HAP-1 (cell line): ENCODE data around the gene TYW5.
A peak's percentile ranks its signal among the peaks of the same experiment; 100 is the strongest.

ENCODE experiments used
- DNase-seq, 2 experiments: peaks; one replicate each; pipeline ENCODE4 v3.0.0-alpha.2; 2016 to 2020; ENCODE audit warnings: low spot score in 2 of 2
- H3K27me3 ChIP-seq: fragments of 250-450 bp; sonication (Bioruptor Pico); 2 replicates; pipeline ENCODE4 v1.5.1; 2020; ENCODE audit warnings: low read depth, mild to moderate bottlenecking, moderate library complexity
- H3K36me3 ChIP-seq: fragments of 250-450 bp; sonication (Bioruptor Pico); replicated peaks from 2 replicates; pipeline ENCODE4 v1.5.1; 2020; ENCODE audit warnings: mild to moderate bottlenecking
- H3K4me1 ChIP-seq: fragments of 250-450 bp; sonication (Bioruptor Pico); 2 replicates; pipeline ENCODE4 v1.5.1; 2020; ENCODE audit warnings: mild to moderate bottlenecking
- H3K4me3 ChIP-seq: fragments of 250-450 bp; sonication (Bioruptor Pico); 2 replicates; pipeline ENCODE4 v1.5.1; 2020; ENCODE audit warnings: mild to moderate bottlenecking, moderate library complexity
- H3K9me3 ChIP-seq: fragments of 250-450 bp; sonication (Bioruptor Pico); 2 replicates; pipeline ENCODE4 v1.5.1; 2020; ENCODE audit warnings: mild to moderate bottlenecking, moderate library complexity
- in situ Hi-C: fragments of 300-500 bp; cut with MboI; formaldehyde crosslinking; loops from 3 replicates; pipeline ENCODE4 v1.14.3; 2020; ENCODE audit warnings: low sequenced_read_pairs, inconsistent platforms, mixed read lengths

TYW5 gene

DNA sequence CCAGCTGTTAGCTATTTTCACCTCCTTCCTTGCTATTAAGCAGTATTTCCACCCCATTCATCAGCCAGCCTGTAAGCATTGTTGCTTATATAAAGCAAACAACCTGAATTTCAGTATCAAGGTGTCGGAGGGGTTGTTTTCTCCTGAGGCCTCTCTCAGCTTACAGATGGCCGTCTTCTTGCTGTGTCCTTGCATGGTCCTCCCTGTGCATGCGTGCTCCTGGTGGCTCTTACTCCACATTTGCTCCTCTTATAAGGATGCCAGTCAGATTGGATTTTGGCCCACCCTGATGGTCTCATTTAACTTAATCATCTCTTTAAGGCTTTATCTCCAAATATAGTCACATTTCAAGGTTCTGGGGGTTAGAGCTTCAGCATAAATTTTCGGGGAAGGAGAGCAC is 2.7 kb upstream of the TYW5 start:
- Histone ChIP-seq H3K9me3 (no peaks in the 10 kb centered on the region), H3K4me1 (peaks cover 10% of the 10 kb centered on the region), H3K36me3 (peaks cover 40% of the 10 kb centered on the region), H3K4me3 (no peak overlapping the region), H3K27me3 (no peaks in the 10 kb centered on the region)
- in situ Hi-C loops: loop anchor here (10.0 kb wide), 1 partner anchor 857 kb away; the partner anchor contains the start of gene BZW1
- no peak for DNase-seq

DNA sequence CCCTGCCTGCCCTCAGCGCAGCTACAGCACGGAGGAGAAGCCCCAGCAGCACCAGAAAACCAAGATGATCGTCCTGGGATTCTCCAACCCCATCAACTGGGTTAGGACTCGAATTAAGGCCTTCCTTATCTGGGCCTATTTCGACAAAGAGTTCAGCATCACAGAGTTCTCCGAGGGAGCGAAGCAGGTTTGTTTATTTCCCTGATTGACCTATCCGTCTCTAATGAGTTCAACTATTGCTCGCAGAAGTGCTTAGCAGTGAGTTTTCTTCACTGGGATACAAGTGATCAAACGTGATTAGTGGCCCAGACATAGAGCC is 730 bp upstream of the TYW5 start:
- Histone ChIP-seq H3K27me3 (no peaks in the 10 kb centered on the region), H3K9me3 (no peaks in the 10 kb centered on the region), H3K36me3 (peaks cover 27% of the 10 kb centered on the region), H3K4me1 (peaks cover 10% of the 10 kb centered on the region), H3K4me3 (peak overlapping the region; percentile 89)
- DNase-seq: no peak
- in situ Hi-C loops: loop anchor here (10.0 kb wide), 1 partner anchor 859 kb away; the partner anchor contains the start of gene BZW1

DNA sequence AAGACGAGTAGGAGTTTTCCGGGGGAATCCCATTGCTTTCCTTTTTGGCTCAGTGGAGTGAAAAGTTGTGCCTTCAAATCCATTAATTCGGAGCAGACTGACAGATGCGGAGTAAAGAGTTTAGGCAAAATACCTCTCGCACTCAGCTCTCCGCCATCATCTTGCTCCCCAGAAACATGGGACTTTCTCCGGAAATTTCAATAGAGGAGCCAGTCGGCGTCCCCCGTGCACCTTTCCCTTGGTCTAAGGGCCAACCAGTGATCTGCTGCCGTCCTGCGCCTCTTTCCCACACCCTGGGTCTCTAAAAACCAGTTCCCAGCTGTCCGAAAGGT is 318 bp downstream of the TYW5 start:
- Histone ChIP-seq H3K9me3 (no peaks in the 10 kb centered on the region), H3K4me1 (peaks cover 10% of the 10 kb centered on the region), H3K4me3 (peak overlapping the region; percentile 89), H3K36me3 (peaks cover 22% of the 10 kb centered on the region), H3K27me3 (no peaks in the 10 kb centered on the region)
- peak in 1 of 2 experiments; percentile 63 for DNase-seq
- in situ Hi-C loops: loop anchor here (10.0 kb wide), 1 partner anchor 860 kb away; the partner anchor contains the start of gene BZW1

GRCh38 chr2:199951023-199951422 is 4.3 kb downstream of the TYW5 start:
- DNase-seq: no peak
- in situ Hi-C loops: loop anchor here (10.0 kb wide), 1 partner anchor 864 kb away; the partner anchor contains the start of gene BZW1
- H3K27me3 ChIP-seq: no peaks in the 10 kb centered on the region
- H3K4me1 ChIP-seq: peaks cover 5% of the 10 kb centered on the region; the same call in 1 of the 2 replicates
- no peaks in the 10 kb centered on the region for H3K9me3 ChIP-seq
- H3K36me3 ChIP-seq: peaks cover 41% of the 10 kb centered on the region
- H3K4me3 ChIP-seq: no peak overlapping the region

DNA sequence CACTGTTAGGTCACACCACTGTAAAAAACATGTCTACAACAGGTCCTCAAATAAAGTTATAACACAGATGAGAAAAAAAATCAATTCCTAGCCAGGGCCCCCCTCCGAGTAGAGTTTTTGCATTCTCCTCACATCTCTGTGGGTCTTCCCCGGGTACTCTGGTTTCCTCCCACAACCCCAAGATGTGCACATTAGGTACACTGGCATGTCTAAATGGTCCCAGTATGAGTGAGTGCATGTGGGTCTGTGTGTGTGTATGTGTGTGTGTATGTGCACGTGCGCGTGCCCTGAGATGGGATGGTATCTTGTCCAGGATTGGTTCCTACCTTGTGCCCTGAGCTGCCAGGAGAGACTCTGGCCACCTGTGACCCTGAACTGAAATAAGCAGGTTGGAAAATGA is 4.9 kb downstream of the TYW5 start:
- in situ Hi-C loops: loop anchor here (10.0 kb wide), 1 partner anchor 864 kb away; the partner anchor contains the start of gene BZW1
- no peak for DNase-seq
- Histone ChIP-seq H3K36me3 (peaks cover 44% of the 10 kb centered on the region), H3K9me3 (no peaks in the 10 kb centered on the region), H3K4me3 (no peak overlapping the region), H3K27me3 (no peaks in the 10 kb centered on the region), H3K4me1 (peaks cover 5% of the 10 kb centered on the region; the same call in 1 of the 2 replicates)

GRCh38 chr2:199946836-199947235 is 8.5 kb downstream of the TYW5 start:
- in situ Hi-C loops: no loop called here
- DNase-seq: no peak
- Histone ChIP-seq H3K27me3 (no peaks in the 10 kb centered on the region), H3K4me1 (no peaks in the 10 kb centered on the region), H3K36me3 (peaks cover 64% of the 10 kb centered on the region), H3K9me3 (no peaks in the 10 kb centered on the region), H3K4me3 (no peak overlapping the region)

DNA sequence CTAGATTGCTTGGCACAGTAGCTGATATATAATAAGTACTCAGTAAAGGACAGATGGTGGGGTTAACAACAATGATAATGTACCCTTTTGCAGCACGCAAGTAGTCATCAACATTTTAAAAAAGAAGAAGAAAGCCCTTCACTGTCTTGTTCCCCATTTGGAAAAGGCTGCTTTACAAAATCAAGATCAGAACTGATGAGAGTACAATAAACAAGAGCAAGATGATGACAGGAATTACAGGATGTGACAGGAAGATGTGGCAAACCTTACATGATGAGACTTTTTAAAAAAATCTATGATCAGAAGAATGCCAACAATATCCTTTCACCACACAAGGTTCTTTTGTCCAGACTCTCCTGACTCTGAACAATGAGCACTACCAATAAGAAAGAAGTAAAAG is 9.1 kb downstream of the TYW5 start:
- Histone ChIP-seq H3K9me3 (no peaks in the 10 kb centered on the region), H3K27me3 (no peaks in the 10 kb centered on the region), H3K36me3 (peaks cover 64% of the 10 kb centered on the region), H3K4me1 (no peaks in the 10 kb centered on the region), H3K4me3 (no peak overlapping the region)
- in situ Hi-C loops: no loop called here
- no peak for DNase-seq

GRCh38 chr2:199943373-199943772 is 11.9 kb downstream of the TYW5 start:
- Histone ChIP-seq H3K4me3 (no peak overlapping the region), H3K27me3 (no peaks in the 10 kb centered on the region), H3K36me3 (peaks cover 74% of the 10 kb centered on the region), H3K4me1 (no peaks in the 10 kb centered on the region), H3K9me3 (no peaks in the 10 kb centered on the region)
- no peak for DNase-seq
- in situ Hi-C loops: no loop called here

GRCh38 chr2:199940373-199940772 is 14.9 kb downstream of the TYW5 start:
- Histone ChIP-seq H3K9me3 (no peaks in the 10 kb centered on the region), H3K36me3 (peaks cover 56% of the 10 kb centered on the region), H3K4me1 (no peaks in the 10 kb centered on the region), H3K27me3 (no peaks in the 10 kb centered on the region), H3K4me3 (no peak overlapping the region)
- in situ Hi-C loops: no loop called here
- peak in 1 of 2 experiments; percentile 47 for DNase-seq

DNA sequence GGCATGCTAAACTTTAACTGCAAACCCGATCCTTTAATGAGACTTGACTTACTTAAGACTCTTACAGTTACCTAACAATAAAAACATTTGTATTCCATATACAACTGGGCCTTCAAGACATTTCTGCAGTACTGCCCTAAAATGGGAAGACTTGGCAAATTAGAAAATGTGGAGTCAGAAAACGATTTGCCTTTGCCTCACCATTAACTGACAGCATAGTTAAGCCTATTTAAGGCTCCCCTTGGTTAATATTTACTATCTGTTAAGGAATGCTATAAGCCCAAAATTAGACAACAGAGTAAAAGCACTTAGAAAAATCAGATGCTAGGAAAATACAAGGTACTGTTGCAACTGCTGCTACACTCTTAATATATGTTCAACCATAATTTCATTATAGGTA is 18.7 kb downstream of the TYW5 start:
- Histone ChIP-seq H3K4me3 (no peak overlapping the region), H3K9me3 (no peaks in the 10 kb centered on the region), H3K4me1 (no peaks in the 10 kb centered on the region), H3K27me3 (no peaks in the 10 kb centered on the region), H3K36me3 (peaks cover 58% of the 10 kb centered on the region)
- in situ Hi-C loops: no loop called here
- no peak for DNase-seq

- no peaks in the 10 kb centered on the region for H3K9me3 ChIP-seq
- no peak overlapping the region for H3K4me3 ChIP-seq
- H3K27me3 ChIP-seq: no peaks in the 10 kb centered on the region
- H3K36me3 ChIP-seq: peaks cover 53% of the 10 kb centered on the region
- in situ Hi-C loops: no loop called here
- DNase-seq: no peak
- H3K4me1 ChIP-seq: peaks cover 7% of the 10 kb centered on the region
Measured at GRCh38 chr2:199933466-199933865, 21.8 kb downstream of the TYW5 start.

DNA sequence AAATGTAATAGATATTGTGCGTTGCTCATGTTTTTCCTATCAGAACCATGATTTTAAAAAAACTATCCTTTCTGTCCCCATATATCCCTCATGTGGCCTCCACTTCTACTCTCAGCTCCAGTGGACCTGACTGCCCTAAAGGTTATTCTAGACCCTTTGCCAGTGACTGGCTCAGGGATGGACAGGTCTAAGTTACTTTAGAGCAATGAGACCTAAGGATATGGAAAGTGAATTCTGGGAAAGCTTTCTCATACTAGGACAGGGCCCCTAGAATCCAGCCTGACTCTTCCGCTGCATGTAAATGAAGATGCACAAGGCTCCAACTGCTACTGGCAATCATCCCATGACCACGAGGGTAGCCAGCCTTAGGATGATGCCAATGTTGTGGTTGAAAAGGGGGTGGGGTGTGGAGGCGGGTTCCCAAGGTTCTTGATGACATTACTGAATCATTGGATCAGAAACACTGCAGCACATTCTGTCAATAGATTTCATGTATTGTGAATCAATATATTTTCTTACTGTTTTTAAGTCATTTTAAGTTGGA is 22.9 kb downstream of the TYW5 start:
- in situ Hi-C loops: no loop called here
- no peak overlapping the region for H3K4me3 ChIP-seq
- H3K27me3 ChIP-seq: no peaks in the 10 kb centered on the region
- peaks cover 17% of the 10 kb centered on the region for H3K4me1 ChIP-seq
- H3K9me3 ChIP-seq: no peaks in the 10 kb centered on the region
- no peak for DNase-seq
- H3K36me3 ChIP-seq: peaks cover 50% of the 10 kb centered on the region

- DNase-seq: no peak
- Histone ChIP-seq H3K27me3 (no peaks in the 10 kb centered on the region), H3K36me3 (peaks cover 55% of the 10 kb centered on the region), H3K4me3 (no peak overlapping the region), H3K9me3 (no peaks in the 10 kb centered on the region), H3K4me1 (peaks cover 17% of the 10 kb centered on the region)
- in situ Hi-C loops: no loop called here
Measured at GRCh38 chr2:199929262-199929661, 26.0 kb downstream of the TYW5 start.

DNA sequence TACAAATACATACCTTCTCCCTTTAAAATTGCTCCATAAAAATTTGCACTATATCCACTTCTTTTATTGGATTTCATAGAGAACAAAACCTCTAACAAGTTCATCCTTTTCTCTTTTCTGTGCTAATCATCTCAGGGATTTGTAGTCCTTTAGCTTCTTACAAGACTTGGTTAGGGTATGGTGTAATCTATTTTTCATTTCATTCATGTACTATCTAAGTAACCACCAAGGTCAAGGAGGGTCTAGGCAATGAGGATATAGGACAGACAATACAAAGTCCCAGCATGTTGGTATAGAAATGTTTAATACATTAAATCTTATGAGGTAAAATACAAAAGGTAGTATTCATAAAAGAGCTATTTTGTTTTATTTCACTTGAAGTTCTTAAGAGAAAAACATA is 26.7 kb downstream of the TYW5 start:
- in situ Hi-C loops: no loop called here
- peak in 1 of 2 experiments; percentile 24 for DNase-seq
- peaks cover 49% of the 10 kb centered on the region for H3K36me3 ChIP-seq

GRCh38 chr2:199928226-199928625 is 27.1 kb downstream of the TYW5 start:
- no peak overlapping the region for H3K4me3 ChIP-seq
- H3K9me3 ChIP-seq: no peaks in the 10 kb centered on the region
- H3K36me3 ChIP-seq: peaks cover 47% of the 10 kb centered on the region
- no peak for DNase-seq
- in situ Hi-C loops: no loop called here
- no peaks in the 10 kb centered on the region for H3K27me3 ChIP-seq
- H3K4me1 ChIP-seq: peaks cover 24% of the 10 kb centered on the region

More for the DNA sequence above, 26.7 kb downstream of the TYW5 start:
- Histone ChIP-seq H3K27me3 (no peaks in the 10 kb centered on the region), H3K4me1 (peaks cover 20% of the 10 kb centered on the region), H3K4me3 (no peak overlapping the region), H3K9me3 (no peaks in the 10 kb centered on the region)
